Osteoblast (primary cell): ENCODE results near the gene ULK4. TPM values are rescaled to one million over a fixed set of nuclear protein-coding genes. Genes with fewer than 3 reads are reported as not detected.

Experiments
- DNase-seq: peaks from one replicate; pipeline ENCODE4 v3.0.0; 2011; ENCODE audit warnings: low spot score, mixed read lengths; ENCODE audit not compliant: insufficient read length; ENCODE audit errors: missing footprints
- H2AFZ ChIP-seq: 2 replicates; pipeline ENCODE4 v1.6.0; 2011; ENCODE audit warnings: mild to moderate bottlenecking, low read length
- H3K27ac ChIP-seq: 2 replicates; pipeline ENCODE4 v1.5.1; 2011; ENCODE audit warnings: mild to moderate bottlenecking, low read depth, low read length, moderate library complexity
- H3K27me3 ChIP-seq: 2 replicates; pipeline ENCODE4 v1.6.0; 2012; ENCODE audit warnings: mild to moderate bottlenecking, control low read depth, inconsistent platforms, low read length, moderate library complexity; ENCODE audit not compliant: insufficient read depth
- H3K36me3 ChIP-seq: 2 replicates; pipeline ENCODE4 v1.5.1; 2011; ENCODE audit warnings: mild to moderate bottlenecking, low read length, control low read depth, moderate library complexity; ENCODE audit not compliant: insufficient read depth
- H3K4me1 ChIP-seq: 2 replicates; pipeline ENCODE4 v1.5.1; 2011; ENCODE audit warnings: mild to moderate bottlenecking, low read length, control low read depth, moderate library complexity; ENCODE audit not compliant: insufficient read depth
- H3K4me2 ChIP-seq: 2 replicates; pipeline ENCODE4 v1.6.0; 2011; ENCODE audit warnings: mild to moderate bottlenecking, low read length; ENCODE audit not compliant: insufficient read depth
- H3K4me3 ChIP-seq: fragments of 200-600 bp; sonication (generic); 3 replicates; pipeline ENCODE4 v1.5.1; 2012; ENCODE audit warnings: mild to moderate bottlenecking, low read length, inconsistent platforms; ENCODE audit not compliant: insufficient read depth
- H3K79me2 ChIP-seq: 2 replicates; pipeline ENCODE4 v1.6.0; 2012; ENCODE audit warnings: mild to moderate bottlenecking, low read length, control low read depth, inconsistent platforms; ENCODE audit not compliant: insufficient read depth
- H3K9me3 ChIP-seq: 2 replicates; pipeline ENCODE4 v1.5.1; 2011; ENCODE audit warnings: low read depth, low read length, control low read depth
- H4K20me1 ChIP-seq: 2 replicates; pipeline ENCODE4 v1.6.0; 2012; ENCODE audit warnings: mild to moderate bottlenecking, low read length, control low read depth; ENCODE audit not compliant: insufficient read depth
- total RNA-seq: library from RNA; depleted of rRNA; stranded (reverse); fragments of >200 nt; gene quantifications from 2 replicates; pipeline ENCODE4 v1.2.3, GENCODE V29; 2012
- TF ChIP-seq, protein P1 (sequence below): IDR thresholded peaks from 2 replicates; pipeline ENCODE4 v1.5.1; 2011; ENCODE audit warnings: mild to moderate bottlenecking, low read depth, low read length, moderate library complexity; ENCODE audit errors: extremely low read depth

ULK4 gene
- total RNA-seq, 1 donor: 20.6 TPM

DNA sequence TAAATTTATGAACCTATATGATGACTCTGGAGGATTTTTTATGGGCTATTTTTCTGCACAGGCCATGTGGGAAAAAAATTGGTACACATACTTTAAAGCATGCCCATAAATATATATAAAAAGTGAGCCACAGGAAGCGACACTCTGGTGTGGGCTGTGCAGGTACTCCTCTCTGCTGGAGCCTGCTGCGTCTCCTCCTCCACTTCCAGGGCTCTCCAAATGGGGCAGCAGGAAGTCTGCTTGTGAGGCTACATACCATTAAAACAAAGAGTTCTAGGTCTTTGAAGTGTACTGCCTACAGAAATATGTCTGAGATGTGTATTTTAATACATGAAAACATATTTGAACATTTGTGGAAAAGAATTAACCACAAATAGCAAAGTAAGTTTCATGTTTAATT lies 627.5 kb downstream of the ULK4 start:
- Histone ChIP-seq H3K4me3 (no peak overlapping the region), H4K20me1 (no peaks in the 10 kb centered on the region), H3K4me1 (peaks cover 16% of the 10 kb centered on the region), H3K4me2 (no peak overlapping the region), H2AFZ (no peak overlapping the region), H3K27me3 (no peaks in the 10 kb centered on the region), H3K79me2 (no peaks in the 10 kb centered on the region), H3K9me3 (no peaks in the 10 kb centered on the region), H3K36me3 (no peaks in the 10 kb centered on the region), H3K27ac (no peak overlapping the region)
- TF ChIP-seq, protein P1, sequence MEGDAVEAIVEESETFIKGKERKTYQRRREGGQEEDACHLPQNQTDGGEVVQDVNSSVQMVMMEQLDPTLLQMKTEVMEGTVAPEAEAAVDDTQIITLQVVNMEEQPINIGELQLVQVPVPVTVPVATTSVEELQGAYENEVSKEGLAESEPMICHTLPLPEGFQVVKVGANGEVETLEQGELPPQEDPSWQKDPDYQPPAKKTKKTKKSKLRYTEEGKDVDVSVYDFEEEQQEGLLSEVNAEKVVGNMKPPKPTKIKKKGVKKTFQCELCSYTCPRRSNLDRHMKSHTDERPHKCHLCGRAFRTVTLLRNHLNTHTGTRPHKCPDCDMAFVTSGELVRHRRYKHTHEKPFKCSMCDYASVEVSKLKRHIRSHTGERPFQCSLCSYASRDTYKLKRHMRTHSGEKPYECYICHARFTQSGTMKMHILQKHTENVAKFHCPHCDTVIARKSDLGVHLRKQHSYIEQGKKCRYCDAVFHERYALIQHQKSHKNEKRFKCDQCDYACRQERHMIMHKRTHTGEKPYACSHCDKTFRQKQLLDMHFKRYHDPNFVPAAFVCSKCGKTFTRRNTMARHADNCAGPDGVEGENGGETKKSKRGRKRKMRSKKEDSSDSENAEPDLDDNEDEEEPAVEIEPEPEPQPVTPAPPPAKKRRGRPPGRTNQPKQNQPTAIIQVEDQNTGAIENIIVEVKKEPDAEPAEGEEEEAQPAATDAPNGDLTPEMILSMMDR: no peak
- DNase-seq: no peak

DNA sequence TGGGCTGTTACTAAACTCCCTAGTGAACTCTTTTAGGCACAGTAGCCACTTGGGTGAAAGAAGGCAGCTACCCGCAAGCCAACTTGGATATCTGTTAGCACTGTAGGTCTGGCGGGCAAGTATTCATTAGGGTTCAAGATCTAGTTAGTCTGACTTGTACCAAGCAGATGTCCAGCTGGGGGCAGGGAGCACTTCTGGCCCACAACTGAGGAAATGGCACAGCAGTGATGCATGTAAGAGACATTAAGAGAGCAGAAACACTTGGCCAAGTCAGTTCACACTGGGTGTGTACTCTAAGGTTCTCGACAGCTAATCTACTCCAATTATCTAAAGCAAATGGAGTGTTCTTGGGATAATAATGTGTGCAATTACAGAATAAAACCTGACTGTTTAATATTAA lies 630.9 kb downstream of the ULK4 start:
- Histone ChIP-seq H3K4me3 (no peak overlapping the region), H4K20me1 (no peaks in the 10 kb centered on the region), H3K79me2 (no peaks in the 10 kb centered on the region), H3K4me1 (peaks cover 26% of the 10 kb centered on the region), H3K27ac (peak overlapping the region; percentile 23), H3K27me3 (no peaks in the 10 kb centered on the region), H3K36me3 (no peaks in the 10 kb centered on the region), H3K4me2 (no peak overlapping the region), H2AFZ (peak overlapping the region; percentile 54), H3K9me3 (no peaks in the 10 kb centered on the region)
- TF ChIP-seq, protein P1: no peak
- no peak for DNase-seq

- Histone ChIP-seq H3K4me1 (peaks cover 26% of the 10 kb centered on the region), H3K36me3 (no peaks in the 10 kb centered on the region), H3K79me2 (no peaks in the 10 kb centered on the region), H3K4me3 (no peak overlapping the region), H4K20me1 (no peaks in the 10 kb centered on the region), H3K27me3 (no peaks in the 10 kb centered on the region), H2AFZ (peak overlapping the region; percentile 54), H3K9me3 (no peaks in the 10 kb centered on the region), H3K27ac (peak overlapping the region; percentile 23), H3K4me2 (no peak overlapping the region)
- DNase-seq: no peak
- TF ChIP-seq, protein P1: no peak
Measured at GRCh38 chr3:41330465-41330864, 631.4 kb downstream of the ULK4 start.

DNA sequence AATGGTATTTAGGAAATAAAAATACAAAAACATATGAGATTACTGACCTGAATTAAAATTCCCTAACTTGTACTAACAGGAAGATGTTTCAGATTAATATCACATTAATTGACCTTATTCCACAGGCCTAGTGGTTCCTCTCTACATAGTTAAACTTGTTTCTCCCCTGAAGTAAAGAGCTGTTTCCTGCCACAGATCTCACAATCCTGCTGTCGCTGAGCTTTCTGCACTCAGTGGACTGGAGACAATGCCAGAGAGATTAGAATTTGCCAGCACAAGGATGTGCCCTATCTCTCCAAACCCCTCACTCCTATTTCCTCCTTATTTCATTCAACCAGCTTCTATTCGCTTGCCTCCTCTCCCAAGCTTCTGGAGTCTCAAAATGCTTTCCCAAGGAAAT lies 632.0 kb downstream of the ULK4 start:
- Histone ChIP-seq H2AFZ (no peak overlapping the region), H3K36me3 (no peaks in the 10 kb centered on the region), H3K27me3 (no peaks in the 10 kb centered on the region), H3K79me2 (no peaks in the 10 kb centered on the region), H3K4me3 (no peak overlapping the region), H3K27ac (peak overlapping the region; percentile 23), H3K9me3 (no peaks in the 10 kb centered on the region), H3K4me1 (peaks cover 26% of the 10 kb centered on the region), H3K4me2 (no peak overlapping the region), H4K20me1 (no peaks in the 10 kb centered on the region)
- DNase-seq: no peak
- TF ChIP-seq, protein P1: no peak
